ENCODE results near the gene NRXN3. TPM values are rescaled to one million over a fixed set of nuclear protein-coding genes. Genes with fewer than 3 reads are reported as not detected.

The NRXN3 gene
- polyA plus RNA-seq, 1 donor (not counting 4 experiments of a cell fraction or from before 2014, with no cell fraction given): 0.89 TPM

DNA sequence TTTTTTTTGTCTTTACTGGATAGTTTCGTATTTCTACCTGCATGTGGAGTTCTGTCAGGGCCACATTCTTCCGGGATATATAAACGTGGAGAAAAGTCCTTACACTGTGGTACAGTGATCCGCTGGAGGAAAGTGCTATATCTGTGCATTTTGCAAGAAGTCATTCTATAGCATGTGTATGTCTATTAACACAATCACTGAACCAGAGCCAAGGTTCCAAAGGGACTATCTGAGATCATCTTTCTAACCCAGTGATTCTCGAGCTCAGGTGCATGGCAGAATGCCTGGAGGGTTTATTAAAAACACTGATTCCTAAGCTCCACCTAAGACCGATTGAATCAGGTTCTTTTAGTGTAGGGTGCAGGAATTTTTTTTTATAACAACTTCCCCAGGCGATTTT, 354.0 kb downstream of the NRXN3 start:
- H3K4me1 ChIP-seq (ENCODE audit: control insufficient read depth, extremely low read depth, insufficient read depth, low read length): no peaks in the 10 kb centered on the region
- no peaks in the 10 kb centered on the region for H4K20me1 ChIP-seq (ENCODE audit: control insufficient read depth, extremely low read depth, insufficient read depth, low read length)
- FAIRE-seq (no peak), DNase-seq (ENCODE audit: low read depth, low spot score) (no peak)
- H3K36me3 ChIP-seq (ENCODE audit: control insufficient read depth in 2 of 2, extremely low read depth in 1 of 2, insufficient read depth in 2 of 2, low read length in 2 of 2): no peaks in the 10 kb centered on the region
- no peak overlapping the region for H3K4me2 ChIP-seq (ENCODE audit: control insufficient read depth, extremely low read depth, insufficient read depth, low read depth, low read length)
- H3K4me3 ChIP-seq (ENCODE audit: control insufficient read depth in 2 of 3, extremely low read depth in 1 of 3, insufficient read depth in 2 of 3, low read depth in 1 of 3, low read length in 3 of 3): no peak overlapping the region
- dilution Hi-C loops (cut with MboI; ENCODE audit: extremely low pct_ligation_motif_present, low sequenced_read_pairs): no loop called here
- H2AFZ ChIP-seq (ENCODE audit: control insufficient read depth, low read length): no peak overlapping the region
- no peak overlapping the region for H3K27ac ChIP-seq (ENCODE audit: control insufficient read depth, insufficient read depth, low read length)
- TF ChIP-seq EZH2 (IDR thresholded peaks at IDR 0.05; ENCODE audit: low read length) (no peak), CTCF (optimal IDR thresholded peaks at IDR 0.05 in 1 of 3, IDR thresholded peaks at IDR 0.05 in 1 of 3, conservative IDR thresholded peaks at IDR 0.05 in 1 of 3; ENCODE audit: extremely low read depth in 1 of 3, insufficient read depth in 2 of 3, low read length in 3 of 3) (no peak)
- H3K9me1 ChIP-seq (ENCODE audit: control insufficient read depth, extremely low read depth, insufficient read depth, low read length): no peaks in the 10 kb centered on the region
- no peaks in the 10 kb centered on the region for H3K79me2 ChIP-seq (ENCODE audit: control insufficient read depth, insufficient read depth, low read length)
- no peaks in the 10 kb centered on the region for H3K27me3 ChIP-seq (ENCODE audit: control insufficient read depth, extremely low read depth, insufficient read depth, low read length)
- H3K9me3 ChIP-seq (ENCODE audit: control insufficient read depth, low read depth, low read length): no peaks in the 10 kb centered on the region
- H3K9ac ChIP-seq (ENCODE audit: control insufficient read depth, extremely low read depth, insufficient read depth, low read length): no peak overlapping the region

DNA sequence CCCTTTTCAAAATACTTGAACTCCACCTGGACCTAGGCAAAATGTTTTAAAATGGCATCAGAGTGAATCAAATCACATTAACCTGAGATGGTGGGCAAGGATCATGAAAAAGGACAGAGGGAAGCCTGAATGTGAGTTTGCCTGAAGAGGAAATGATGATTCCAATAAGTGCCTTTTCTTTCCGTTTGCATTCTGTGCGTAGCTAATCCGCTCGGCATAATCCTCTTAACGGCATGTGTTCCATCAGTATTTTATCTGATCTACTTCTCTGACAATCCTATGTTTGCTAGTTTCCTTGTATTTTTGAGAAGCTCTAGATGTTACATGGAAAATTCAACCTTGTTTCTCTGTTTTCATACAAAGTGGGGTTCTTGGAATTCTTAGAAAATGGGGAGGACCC, 354.6 kb downstream of the NRXN3 start:
- Histone ChIP-seq H3K9ac (ENCODE audit: control insufficient read depth, extremely low read depth, insufficient read depth, low read length) (no peak overlapping the region), H3K4me3 (ENCODE audit: control insufficient read depth in 2 of 3, extremely low read depth in 1 of 3, insufficient read depth in 2 of 3, low read depth in 1 of 3, low read length in 3 of 3) (no peak overlapping the region), H3K4me2 (ENCODE audit: control insufficient read depth, extremely low read depth, insufficient read depth, low read depth, low read length) (no peak overlapping the region), H3K9me1 (ENCODE audit: control insufficient read depth, extremely low read depth, insufficient read depth, low read length) (no peaks in the 10 kb centered on the region), H3K27me3 (ENCODE audit: control insufficient read depth, extremely low read depth, insufficient read depth, low read length) (no peaks in the 10 kb centered on the region), H3K9me3 (ENCODE audit: control insufficient read depth, low read depth, low read length) (no peaks in the 10 kb centered on the region), H3K79me2 (ENCODE audit: control insufficient read depth, insufficient read depth, low read length) (no peaks in the 10 kb centered on the region), H3K4me1 (ENCODE audit: control insufficient read depth, extremely low read depth, insufficient read depth, low read length) (no peaks in the 10 kb centered on the region), H4K20me1 (ENCODE audit: control insufficient read depth, extremely low read depth, insufficient read depth, low read length) (no peaks in the 10 kb centered on the region), H3K36me3 (ENCODE audit: control insufficient read depth in 2 of 2, extremely low read depth in 1 of 2, insufficient read depth in 2 of 2, low read length in 2 of 2) (no peaks in the 10 kb centered on the region), H2AFZ (ENCODE audit: control insufficient read depth, low read length) (no peak overlapping the region), H3K27ac (ENCODE audit: control insufficient read depth, insufficient read depth, low read length) (no peak overlapping the region)
- no peak for FAIRE-seq
- TF ChIP-seq CTCF (optimal IDR thresholded peaks at IDR 0.05 in 1 of 3, IDR thresholded peaks at IDR 0.05 in 1 of 3, conservative IDR thresholded peaks at IDR 0.05 in 1 of 3; ENCODE audit: extremely low read depth in 1 of 3, insufficient read depth in 2 of 3, low read length in 3 of 3): no peak
- TF ChIP-seq EZH2 (IDR thresholded peaks at IDR 0.05; ENCODE audit: low read length): no peak
- dilution Hi-C loops (cut with MboI; ENCODE audit: extremely low pct_ligation_motif_present, low sequenced_read_pairs): no loop called here
- DNase-seq (ENCODE audit: low read depth, low spot score): no peak
